OCI-LY7 (cell line): ENCODE measurements around the gene CHAC2. TPM values are rescaled to one million over a fixed set of nuclear protein-coding genes. Genes with fewer than 3 reads are reported as not detected.
A peak's percentile ranks its signal among the peaks of the same experiment; 100 is the strongest.
"Not testable (repeated sequence)": the region's sequence is repeated elsewhere in the genome, so short reads cannot be mapped to it uniquely, and the experiment has no call there.

Experiments
- Bru-seq: library from RNA; stranded (reverse); fragments of 400-500 nt; gene quantifications from one replicate; lab custom pipeline; 2021; lab: Mats Ljungman, UMichigan
- BruChase-seq, 2 experiments: library from RNA; stranded (reverse); fragments of 400-500 nt; gene quantifications; one replicate each; lab custom pipeline; 2021; lab: Mats Ljungman, UMichigan
- BruUV-seq: library from RNA; stranded (reverse); fragments of 400-500 nt; replicated peaks from 2 replicates; lab custom pipeline; 2021; lab: Mats Ljungman, UMichigan
- CTCF ChIA-PET: fragments of 300-600 bp; sonication (Branson Sonifier 250); formaldehyde crosslinking; loops from one replicate; lab custom pipeline; 2022; ENCODE audit warnings: antibody characterized with exemption; ENCODE audit not compliant: unreplicated experiment; lab: Charles Lee
- POLR2A ChIA-PET: fragments of 300-600 bp; sonication (Branson Sonifier 250); formaldehyde crosslinking; loops from one replicate; lab custom pipeline; 2022; ENCODE audit warnings: antibody characterized with exemption; lab: Charles Lee
- DNase-seq: peaks from one replicate; pipeline ENCODE4 v3.0.0-alpha.2; 2015; ENCODE audit warnings: low spot score
- H2AFZ ChIP-seq: fragments of 200-600 bp; sonication (generic), shearing (Covaris generic); 2 replicates; pipeline ENCODE4 v1.6.1; 2014; ENCODE audit warnings: mild to moderate bottlenecking, antibody characterized with exemption, low read length, moderate library complexity
- H3K27ac ChIP-seq: fragments of 200-600 bp; sonication (generic); 2 replicates; pipeline ENCODE4 v1.5.1; 2014; ENCODE audit warnings: mixed run types, low read depth, mild to moderate bottlenecking, moderate library complexity, low read length, inconsistent platforms; ENCODE audit not compliant: poor library complexity, severe bottlenecking
- H3K36me3 ChIP-seq: fragments of 200-600 bp; sonication (generic); 2 replicates; pipeline ENCODE4 v1.6.1; 2014; ENCODE audit warnings: mild to moderate bottlenecking, antibody characterized with exemption, low read length, moderate library complexity, mixed read lengths; ENCODE audit not compliant: insufficient read depth
- H3K4me1 ChIP-seq: fragments of 200-600 bp; sonication (generic); 2 replicates; pipeline ENCODE4 v1.5.1; 2014; ENCODE audit warnings: mild to moderate bottlenecking, low read length; ENCODE audit not compliant: insufficient read depth, poor library complexity, severe bottlenecking
- H3K4me2 ChIP-seq: fragments of 200-600 bp; sonication (generic); 2 replicates; pipeline ENCODE4 v1.6.1; 2014; ENCODE audit warnings: mild to moderate bottlenecking, low read length
- H3K4me3 ChIP-seq: fragments of 200-600 bp; sonication (generic); 2 replicates; pipeline ENCODE4 v1.5.1; 2014; ENCODE audit warnings: mild to moderate bottlenecking, low read depth, low read length; ENCODE audit not compliant: poor library complexity, severe bottlenecking
- H3K79me2 ChIP-seq: fragments of 200-600 bp; sonication (generic); 2 replicates; pipeline ENCODE4 v1.6.1; 2016; ENCODE audit warnings: low read depth, mild to moderate bottlenecking, low read length, moderate library complexity, mixed read lengths; ENCODE audit not compliant: insufficient read depth
- H3K9me2 ChIP-seq: fragments of 200-600 bp; sonication (generic); 2 replicates; pipeline ENCODE4 v1.6.1; 2016; ENCODE audit warnings: mild to moderate bottlenecking, low read length, mixed read lengths; ENCODE audit not compliant: insufficient read depth
- H3K9me3 ChIP-seq: fragments of 200-600 bp; sonication (generic); 2 replicates; pipeline ENCODE4 v1.6.1; 2014; ENCODE audit warnings: mild to moderate bottlenecking, mixed run types, low read length, mixed read lengths
- H4K20me1 ChIP-seq: fragments of 200-600 bp; sonication (generic); 2 replicates; pipeline ENCODE4 v1.6.1; 2014; ENCODE audit warnings: mild to moderate bottlenecking, antibody characterized with exemption, low read length, moderate library complexity, mixed read lengths; ENCODE audit not compliant: insufficient read depth
- CTCF ChIP-seq: fragments of 200-600 bp; sonication (generic); conservative IDR thresholded peaks from 2 replicates; pipeline ENCODE4 v1.5.1; 2014; ENCODE audit warnings: mild to moderate bottlenecking, antibody characterized with exemption, low read length, moderate library complexity, mixed read lengths
- EZH2phosphoT487 ChIP-seq: fragments of 200-600 bp; sonication (generic); IDR thresholded peaks from 2 replicates; pipeline ENCODE4 v1.6.1; 2018; ENCODE audit warnings: low read depth, borderline replicate concordance, mild to moderate bottlenecking, mixed run types, antibody characterized with exemption, low read length, moderate library complexity, mixed read lengths
- intact Hi-C: fragments of 100-400 bp; cut with micrococcal nuclease; formaldehyde crosslinking; loops from one replicate; pipeline ENCODE4 v1.10.0; 2022; ENCODE audit not compliant: unreplicated experiment
- long read RNA-seq: library from polyadenylated mRNA; stranded (forward); transcript quantifications from one replicate; pipeline ENCODE4 v2.0.0, GENCODE V29; 2022
- total RNA-seq, 2 experiments: library from RNA; depleted of rRNA in 1 of 2; stranded (reverse); fragments of >200 nt in 1 of 2; shearing (Covaris generic) in 1 of 2; gene quantifications; 2 replicates each; pipeline ENCODE4 v1.2.3, GENCODE V29; 2014 to 2022

CHAC2 gene
- total RNA-seq (2014; rRNA removed; shearing (Covaris generic)) (15.9 and 17.0 TPM in 2 replicates), total RNA-seq (2022) (13.7 and 13.9 TPM in 2 replicates), Bru-seq, nascent RNA (percentile 82 among the genes with signal in this experiment), BruChase-seq, experiment 1, labeled RNA remaining after a 6-hour chase (percentile 63 among the genes with signal in this experiment), BruChase-seq, experiment 2, labeled RNA remaining after a 2-hour chase (percentile 80 among the genes with signal in this experiment)
- long read RNA-seq, transcript CHAC2-201 (3 exons, 1,321 nt): major isoform, 28 of 67 reads
- long read RNA-seq, partial matches to known transcripts: 0 of 67 reads
- long read RNA-seq, other reads (novel, unspliced or antisense): 39 of 67 reads

GRCh38 chr2:53767405-53768241, at the start of gene CHAC2:
TSS of gene CHAC2 (plus strand) at chr2:53767804. CDS start at chr2:53767887, 83 bp downstream.
- no peaks in the 10 kb centered on the region for H4K20me1 ChIP-seq
- peak within 1 kb of the TSS; percentile 84 for H3K4me3 ChIP-seq
- H2AFZ ChIP-seq: peak within 1 kb of the TSS; percentile 69
- intact Hi-C loops: loop anchor here (1.0 to 5.0 kb wide), 2 partner anchors 19 to 335 kb away; partner anchors contain the start of gene ASB3
- ChIA-PET POLR2A (interaction anchor here (0.5 to 3.0 kb wide), 23 partner anchors 11 to 1671 kb away, joined by 3 to 29 read pairs (median 4); partner anchors contain the start of genes ASB3, ERLEC1 and PSME4), CTCF (interaction anchor here (0.8 to 1.1 kb wide), 2 partner anchors 12 to 20 kb away, joined by 3 read pairs; no protein-coding TSS in a partner anchor)
- TF ChIP-seq CTCF (peak; percentile 43; the same call in 1 of the 2 replicates), EZH2phosphoT487 (no peak)
- peaks cover 30% of the 10 kb centered on the region for H3K4me1 ChIP-seq
- H3K79me2 ChIP-seq: peaks cover 59% of the 10 kb centered on the region
- DNase-seq: peak; percentile 91
- H3K9me2 ChIP-seq: no peaks in the 10 kb centered on the region
- peak within 1 kb of the TSS; percentile 95 for H3K4me2 ChIP-seq
- BruUV-seq: TSS peak; percentile 78
- peak within 1 kb of the TSS; percentile 88 for H3K27ac ChIP-seq
- no peaks in the 10 kb centered on the region for H3K9me3 ChIP-seq
- peaks cover 60% of the 10 kb centered on the region for H3K36me3 ChIP-seq

GRCh38 chr2:53720944-53721343, 46.7 kb upstream of the CHAC2 start:
- CTCF ChIA-PET, intact Hi-C loops, H4K20me1 ChIP-seq, H3K9me2 ChIP-seq, H3K4me3 ChIP-seq, H3K9me3 ChIP-seq, H3K27ac ChIP-seq, H3K4me1 ChIP-seq, H3K79me2 ChIP-seq, BruUV-seq, DNase-seq, H3K4me2 ChIP-seq, H2AFZ ChIP-seq: not testable (repeated sequence)
- H3K36me3 ChIP-seq: peaks cover 15% of the 10 kb centered on the region; the same call in 1 of the 2 replicates
- POLR2A ChIA-PET: interaction anchor here (1.3 kb wide), 1 partner anchor 34 kb away, joined by 3 read pairs; no protein-coding TSS in a partner anchor

GRCh38 chr2:53724536-53724935, 43.1 kb upstream of the CHAC2 start:
- ChIA-PET POLR2A (no interaction called here), CTCF (no interaction called here)
- H2AFZ ChIP-seq: no peak overlapping the region
- H3K4me1 ChIP-seq: no peaks in the 10 kb centered on the region
- H3K9me2 ChIP-seq: no peaks in the 10 kb centered on the region
- H3K4me3 ChIP-seq: no peak overlapping the region
- H3K27ac ChIP-seq: no peak overlapping the region
- H3K79me2 ChIP-seq: no peaks in the 10 kb centered on the region
- no peak overlapping the region for H3K4me2 ChIP-seq
- no peak for DNase-seq
- TF ChIP-seq CTCF (no peak), EZH2phosphoT487 (no peak)
- H4K20me1 ChIP-seq: no peaks in the 10 kb centered on the region
- intact Hi-C loops: no loop called here
- no TSS peak for BruUV-seq
- H3K36me3 ChIP-seq: peaks cover 26% of the 10 kb centered on the region; the same call in 1 of the 2 replicates
- H3K9me3 ChIP-seq: no peaks in the 10 kb centered on the region
